CD4-positive, alpha-beta T cell treated with Interleukin-4 for 1 hour (primary cell): ENCODE results near the gene ZNF124.
"Not testable (repeated sequence)": the region's sequence is repeated elsewhere in the genome, so short reads cannot be mapped to it uniquely, and the experiment has no call there.

Source experiments
- DNase-seq, 2 donors: peaks; one replicate each; pipeline ENCODE4 v3.0.0-alpha.2; 2020 to 2022

The ZNF124 gene

DNA sequence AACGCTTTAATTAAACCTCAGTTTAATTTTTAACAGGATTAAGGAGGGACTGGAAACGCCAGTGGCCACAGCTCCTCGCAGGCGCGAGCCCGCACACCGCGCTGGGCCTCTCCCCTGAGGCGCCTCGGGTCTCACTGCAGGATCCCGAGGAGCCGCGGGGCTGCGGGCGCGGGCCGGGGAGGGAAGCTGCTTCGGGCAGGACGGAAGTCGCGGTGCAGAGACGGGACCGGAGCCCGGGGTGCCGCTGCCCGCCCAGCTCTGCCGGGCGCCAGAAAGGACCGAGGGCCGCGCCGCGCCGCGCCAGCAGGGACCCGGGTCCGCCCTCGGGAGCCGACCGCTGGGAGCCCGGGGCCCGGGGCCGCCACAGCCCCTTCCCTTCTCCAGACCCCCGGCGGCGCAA is 377 bp downstream of the ZNF124 start:
- DNase-seq, result not testable (repeated sequence)

DNA sequence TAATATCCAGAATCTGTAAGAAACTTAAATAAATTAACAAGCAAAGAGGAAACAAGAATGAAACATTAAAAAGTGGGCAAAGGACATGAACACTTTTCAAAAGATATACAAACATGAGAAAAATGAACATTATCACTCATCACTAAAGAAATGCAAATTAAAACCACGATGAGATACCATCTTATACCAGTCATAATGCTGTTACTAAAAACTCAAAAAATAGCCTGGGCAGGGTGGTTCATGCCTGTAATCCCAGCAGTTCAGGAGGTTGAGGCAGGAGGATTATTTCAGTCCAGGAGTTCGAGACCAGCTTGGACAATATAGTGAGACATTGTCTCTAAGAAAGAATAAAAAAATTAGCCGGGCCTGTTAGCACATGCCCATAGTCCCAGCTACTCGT is 6.1 kb downstream of the ZNF124 start:
- DNase-seq, result no peak

DNA sequence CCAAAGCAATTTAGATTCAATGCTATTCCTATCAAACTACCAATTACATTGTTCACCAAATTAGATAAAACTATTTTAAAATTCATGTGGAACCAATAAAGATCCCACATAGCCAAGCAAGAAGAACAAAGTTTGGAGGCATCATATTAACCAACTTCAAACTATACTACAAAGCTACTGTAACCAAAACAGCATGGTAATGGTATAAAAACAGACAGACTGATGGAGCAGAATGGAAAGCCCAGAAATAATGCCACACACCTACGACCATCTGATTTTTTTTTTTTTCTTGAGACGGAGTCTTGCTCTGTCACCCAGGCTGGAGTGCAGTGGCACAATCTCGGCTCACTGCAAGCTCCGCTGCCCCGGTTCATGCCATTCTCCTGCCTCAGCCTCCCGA is 7.1 kb downstream of the ZNF124 start:
- DNase-seq, result no peak

GRCh38 chr1:247156787-247157232 is 15.0 kb downstream of the ZNF124 start:
- DNase-seq, result no peak

DNA sequence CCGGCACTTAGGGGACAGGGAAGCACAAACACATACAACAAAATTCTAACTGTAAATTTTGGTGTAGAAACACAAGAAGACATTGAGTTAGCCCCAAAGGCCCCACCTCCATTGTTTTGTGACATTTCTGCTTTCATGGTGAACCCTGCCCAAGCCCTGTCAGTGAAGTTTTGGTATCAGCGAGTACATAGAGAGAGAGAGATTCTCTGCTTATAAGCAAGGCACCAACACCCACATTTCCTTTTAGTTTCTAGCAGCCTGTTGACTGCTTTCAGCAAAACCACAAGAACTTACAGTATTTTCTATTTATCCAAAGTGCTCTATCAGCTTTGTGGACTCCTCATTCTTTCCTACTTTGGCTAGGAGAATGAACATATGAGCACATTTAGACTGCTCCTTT is 24.0 kb downstream of the ZNF124 start:
- DNase-seq, result no peak

GRCh38 chr1:247147120-247147519 is 24.7 kb downstream of the ZNF124 start:
- DNase-seq, result not testable (repeated sequence)

- no peak for DNase-seq
Observed at GRCh38 chr1:247146671-247147070, 25.1 kb downstream of the ZNF124 start.

DNA sequence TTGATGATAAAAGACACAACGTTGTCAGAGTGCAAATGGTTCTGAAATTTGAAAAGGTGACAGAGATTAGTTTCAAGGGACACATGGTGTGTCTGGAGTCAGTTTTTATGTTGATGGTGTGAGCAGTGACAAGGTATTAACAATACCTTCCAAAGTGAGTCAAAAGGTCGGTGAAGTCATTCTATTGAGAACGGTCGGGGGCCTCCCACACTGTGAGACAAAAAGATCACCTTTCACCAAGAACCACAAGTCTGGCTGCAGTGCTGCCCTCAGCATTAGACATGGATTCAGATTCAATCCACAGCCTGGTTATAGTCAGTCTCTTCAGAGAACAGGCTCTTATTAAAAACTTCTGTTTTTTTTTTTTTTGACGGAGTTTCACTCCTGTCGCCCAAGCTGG is 26.5 kb downstream of the ZNF124 start:
- DNase-seq, result no peak

DNA sequence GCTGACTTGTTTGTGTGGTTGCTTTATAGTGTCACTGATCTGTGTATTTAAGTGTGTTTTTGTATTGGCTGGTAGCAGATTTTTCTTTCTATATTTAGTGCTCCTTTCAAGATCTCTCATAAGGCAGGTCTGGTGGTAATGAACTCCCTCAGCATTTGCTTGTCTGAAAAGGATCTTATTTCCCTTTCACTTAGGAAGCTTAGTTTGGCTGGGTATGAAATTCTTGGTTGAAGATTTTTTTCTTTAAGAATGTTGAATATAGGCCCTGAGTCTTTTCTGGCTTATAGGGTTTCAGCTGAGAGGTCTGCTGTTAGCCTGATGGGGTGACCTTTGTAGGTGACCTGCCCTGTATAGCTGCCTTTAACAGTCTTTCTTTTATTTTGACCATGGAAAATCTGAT is 32.3 kb downstream of the ZNF124 start:
- DNase-seq, result not testable (repeated sequence)

GRCh38 chr1:247131236-247131635 is 40.6 kb downstream of the ZNF124 start:
- DNase-seq, result no peak

DNA sequence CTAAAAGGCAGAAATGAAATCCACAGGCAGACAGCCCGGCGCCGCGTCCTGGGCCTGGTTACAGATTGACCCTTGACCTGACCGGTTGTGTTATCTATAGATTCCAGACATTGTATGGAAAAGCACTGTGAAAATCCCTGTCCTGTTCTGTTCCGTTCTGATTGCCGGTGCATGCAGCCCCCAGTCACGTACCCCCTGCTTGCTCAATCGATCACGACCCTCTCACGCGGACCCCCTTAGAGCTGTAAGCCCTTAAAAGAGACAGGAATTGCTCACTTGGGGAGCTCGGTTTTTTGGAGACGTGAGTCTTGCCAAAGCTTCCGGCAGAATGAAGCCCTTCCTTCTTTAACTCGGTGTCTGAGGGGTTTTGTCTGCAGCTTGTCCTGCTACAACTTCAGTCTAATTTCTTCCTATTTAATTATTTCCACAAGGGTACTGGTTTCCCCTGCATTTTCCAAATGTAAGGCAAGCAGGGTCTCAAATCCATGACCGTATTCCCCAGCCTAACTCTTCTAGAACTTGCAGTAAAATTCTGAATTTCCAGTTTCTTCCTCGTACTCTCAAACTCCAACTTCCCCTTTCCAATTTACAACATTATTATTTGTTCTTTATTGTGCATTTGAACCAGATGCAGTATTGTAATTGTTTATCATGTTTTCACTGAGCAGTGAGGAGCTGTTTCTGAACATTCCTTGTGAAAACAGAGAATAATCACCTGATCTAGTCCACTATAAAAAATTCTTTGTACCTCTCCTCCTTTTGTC is 44.1 kb downstream of the ZNF124 start:
- DNase-seq, result not testable (repeated sequence)

GRCh38 chr1:247126601-247127000 is 45.2 kb downstream of the ZNF124 start:
- not testable (repeated sequence) for DNase-seq

DNA sequence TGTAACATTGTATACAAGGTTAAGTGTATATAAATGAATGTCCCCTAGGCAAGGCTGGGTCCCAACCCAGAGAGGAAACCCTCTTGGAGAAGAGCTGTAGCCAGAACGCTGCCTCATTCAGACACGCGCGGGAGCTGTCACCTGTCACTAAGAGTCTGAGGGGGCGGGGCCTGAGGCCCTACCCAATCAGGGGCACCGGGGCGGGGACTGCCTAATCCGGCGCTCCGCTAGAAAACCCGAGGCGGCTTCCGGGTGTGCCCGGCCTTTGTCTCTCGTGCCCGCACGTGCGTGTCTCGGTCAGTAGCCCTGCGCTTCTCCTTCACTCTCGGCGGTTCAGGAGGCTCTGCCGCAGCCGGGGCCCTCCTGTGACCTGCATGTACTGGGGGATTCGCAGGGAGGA is 45.7 kb downstream of the ZNF124 start:
- not testable (repeated sequence) for DNase-seq

DNA sequence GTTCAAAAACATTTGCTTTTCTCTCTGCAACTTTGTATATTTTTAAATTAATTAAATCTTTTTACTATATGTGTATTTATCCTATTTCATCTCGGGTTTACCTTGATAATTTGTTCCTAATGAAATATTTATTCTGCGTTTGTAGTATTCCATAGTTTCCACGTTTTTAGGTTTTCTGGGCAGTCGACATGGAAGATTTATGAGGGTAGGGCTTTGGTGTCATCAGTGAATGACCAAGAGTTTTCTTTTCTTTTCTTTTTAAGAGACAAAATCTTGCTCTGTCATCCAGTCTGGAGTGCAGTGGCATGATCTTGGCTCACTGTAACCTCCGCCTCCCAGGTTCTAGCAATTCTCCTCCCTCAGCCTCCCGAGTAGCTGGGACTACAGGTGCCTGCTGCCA is 50.4 kb downstream of the ZNF124 start:
- no peak for DNase-seq

DNA sequence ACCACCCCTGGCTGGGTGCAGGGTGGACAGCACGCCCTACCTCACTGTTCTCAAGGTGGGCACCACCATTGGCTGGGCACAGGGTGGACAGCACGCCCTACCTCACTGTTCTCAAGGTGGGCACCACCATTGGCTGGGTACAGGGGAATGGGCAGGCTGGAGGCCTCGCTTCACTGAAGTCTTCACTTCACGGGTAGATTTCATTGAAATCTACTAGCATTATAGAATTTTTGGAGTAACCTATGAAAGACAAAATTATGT is 51.5 kb downstream of the ZNF124 start:
- DNase-seq, result not testable (repeated sequence)

DNA sequence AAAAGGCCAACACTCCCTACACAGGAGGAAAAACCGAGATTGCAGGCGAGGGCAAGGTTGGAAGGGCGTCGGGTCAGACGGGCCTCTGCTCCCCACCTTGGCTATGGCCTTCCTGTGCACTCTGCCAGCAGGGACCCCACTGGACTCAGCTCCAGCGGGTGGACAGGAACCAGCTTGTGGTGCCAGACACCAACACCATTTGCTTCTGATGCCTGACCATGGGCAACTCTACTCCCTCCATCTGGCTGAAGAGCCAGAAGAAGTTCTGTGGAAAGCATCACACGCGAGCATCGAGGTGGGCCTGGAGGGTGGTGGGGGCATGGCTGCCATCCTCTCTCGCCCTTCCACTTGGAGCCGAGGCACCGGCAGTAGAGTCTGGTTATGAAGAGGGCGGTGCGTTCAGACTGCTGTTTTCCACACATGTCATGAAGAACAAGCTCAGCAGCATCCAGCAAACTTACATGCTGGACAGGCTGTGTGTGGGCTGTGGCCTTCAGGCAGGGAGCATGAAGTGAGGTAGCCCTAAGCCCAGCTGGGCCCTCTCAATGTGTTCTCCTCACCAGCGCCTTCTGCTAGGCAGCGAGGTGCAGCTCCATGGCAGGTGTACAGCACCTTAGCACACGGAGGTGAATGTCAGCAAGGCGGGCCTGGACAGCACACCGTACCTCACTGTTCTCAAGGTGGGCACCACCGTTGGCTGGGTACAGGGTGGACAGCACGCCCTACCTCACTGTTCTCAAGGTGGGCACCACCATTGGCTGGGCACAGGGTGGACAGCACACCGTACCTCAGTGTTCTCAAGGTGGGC is 52.0 kb downstream of the ZNF124 start:
- no peak for DNase-seq

DNA sequence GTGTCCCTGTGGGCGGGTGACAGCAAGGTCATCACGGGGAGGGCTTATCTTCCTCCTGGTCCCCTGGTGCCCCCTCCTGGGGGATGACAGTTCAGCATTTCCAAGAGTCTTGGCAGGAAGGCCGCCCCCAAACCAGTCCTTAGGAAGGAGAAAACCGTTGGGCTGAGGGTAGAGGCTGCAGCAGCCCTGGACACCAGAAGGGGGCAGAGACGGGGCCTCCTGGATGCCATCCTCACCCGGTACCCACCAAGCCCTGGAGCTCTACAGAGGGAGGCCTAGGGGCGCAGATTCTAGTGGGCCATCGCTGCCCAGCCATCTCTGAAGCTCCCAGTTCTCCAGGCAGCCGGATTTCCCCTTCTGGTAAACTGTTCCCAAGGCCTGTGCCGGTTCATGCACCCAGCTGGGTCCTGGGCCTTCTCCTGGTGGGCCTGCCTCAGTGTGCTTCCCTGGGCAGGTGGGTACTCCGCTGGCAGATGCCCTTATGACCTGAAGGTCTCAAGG is 52.8 kb downstream of the ZNF124 start:
- peak in 1 of 2 donors; percentile 36 for DNase-seq

- no peak for DNase-seq
Observed at GRCh38 chr1:247115545-247115944, 56.3 kb downstream of the ZNF124 start.

DNA sequence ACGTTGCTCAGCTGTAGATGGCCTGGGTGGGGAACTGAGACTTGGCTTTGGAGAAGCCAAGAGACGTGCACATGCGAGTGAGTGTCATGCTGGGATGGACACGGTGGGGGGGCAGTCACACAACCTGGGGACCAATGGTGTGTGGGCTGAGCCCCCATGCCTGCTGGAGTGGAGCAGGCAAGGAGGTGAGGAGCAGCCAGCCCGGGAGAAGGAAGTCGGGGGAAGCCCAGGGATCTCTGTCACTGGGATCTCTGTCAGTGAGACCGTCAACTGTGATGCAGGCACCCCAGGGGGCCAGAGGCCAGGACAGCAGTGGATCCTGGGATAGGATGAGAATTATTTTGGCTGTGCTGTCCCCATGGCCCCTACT is 56.7 kb downstream of the ZNF124 start:
- DNase-seq, result no peak

- no peak for DNase-seq
Observed at GRCh38 chr1:247114351-247115140, 57.3 kb downstream of the ZNF124 start.

- no peak for DNase-seq
Observed at GRCh38 chr1:247113733-247114271, 58.0 kb downstream of the ZNF124 start.

DNA sequence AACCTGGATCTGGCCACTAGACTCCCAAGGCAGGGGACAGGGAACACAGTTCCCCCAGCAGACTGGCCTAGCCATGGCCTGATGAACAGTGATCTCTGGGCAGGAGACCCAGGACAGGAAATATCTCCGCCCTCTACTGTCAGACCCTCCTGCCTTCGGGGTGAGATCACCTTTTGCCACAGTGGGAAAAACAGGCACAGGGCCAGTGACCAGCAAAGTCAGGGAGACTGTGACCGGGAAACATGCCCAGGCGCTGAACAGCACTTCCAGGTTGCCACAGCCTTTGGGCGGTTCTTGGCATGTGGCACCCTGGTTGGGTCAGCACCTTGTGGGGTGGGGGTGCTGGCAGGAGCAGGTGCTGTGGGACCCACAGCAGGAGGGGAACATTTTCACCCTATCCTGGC is 58.7 kb downstream of the ZNF124 start:
- no peak for DNase-seq

GRCh38 chr1:247112479-247112781 is 59.4 kb downstream of the ZNF124 start:
- no peak for DNase-seq
